Gastroesophageal sphincter (tissue), 4 donors: ENCODE results near the gene LYRM4. TPM values are rescaled to one million over a fixed set of nuclear protein-coding genes. Genes with fewer than 3 reads are reported as not detected.

Source experiments
- ATAC-seq: fragments of 150-250 bp; one replicate; pipeline ENCODE4 v1.9.1; 2016; ENCODE audit warnings: mild to moderate bottlenecking, moderate library complexity
- H3K27ac ChIP-seq, 4 donors: fragments of 200-600 bp; sonication (generic) in 3 of 4; 1 replicate in 3 of 4; 2 replicates in 1 of 4; pipeline ENCODE4 v1.5.1; 2016 to 2019
- H3K27me3 ChIP-seq: fragments of 200-600 bp; sonication (generic); one replicate; pipeline ENCODE4 v1.5.1; 2019
- H3K36me3 ChIP-seq, 2 donors: fragments of 200-600 bp; sonication (generic); one replicate each; pipeline ENCODE4 v1.5.1; 2019; ENCODE audit warnings: control low read depth in 1 of 2
- H3K4me1 ChIP-seq, 3 donors: fragments of 200-600 bp; sonication (generic); 1 replicate in 2 of 3; 2 replicates in 1 of 3; pipeline ENCODE4 v1.5.1; 2016 to 2019; ENCODE audit warnings: control low read depth in 2 of 3
- H3K4me3 ChIP-seq, 2 donors: fragments of 200-600 bp; sonication (generic); one replicate each; pipeline ENCODE4 v1.5.1; 2019; ENCODE audit warnings: mild to moderate bottlenecking in 1 of 2, moderate library complexity in 1 of 2
- H3K9me3 ChIP-seq, 3 donors: fragments of 200-600 bp; sonication (generic); one replicate each; pipeline ENCODE4 v1.5.1; 2017 to 2019; ENCODE audit warnings: control low read depth in 2 of 3
- EP300 ChIP-seq: sonication (generic); formaldehyde crosslinking; IDR thresholded peaks from one replicate; pipeline ENCODE4 v1.6.1; 2017; ENCODE audit warnings: antibody characterized with exemption, mild to moderate bottlenecking
- POLR2A ChIP-seq, 2 donors: fragments of 450-650 bp; IDR thresholded peaks; one replicate each; pipeline ENCODE4 v1.6.1; 2017; ENCODE audit warnings: antibody characterized with exemption in 2 of 2, mild to moderate bottlenecking in 2 of 2, moderate library complexity in 1 of 2
- POLR2AphosphoS5 ChIP-seq: sonication (generic); formaldehyde crosslinking; IDR thresholded peaks from one replicate; pipeline ENCODE4 v1.6.1; 2017; ENCODE audit warnings: antibody characterized with exemption
- WGBS, 2 donors: methylation state at CpG; one replicate each; pipeline ENCODE4 v1.1.5; 2018; ENCODE audit warnings: low coverage in 1 of 2; 5-methylcytosine and 5-hydroxymethylcytosine counted together
- total RNA-seq, 4 donors: library from RNA; depleted of rRNA; stranded (reverse); fragments of >200 nt; gene quantifications; one replicate each; pipeline ENCODE4 v1.1.0, GENCODE V29; 2016
- TF ChIP-seq, protein P1 (sequence below), 4 experiments: fragments of 200-600 bp in 2 of 4; fragments of 450-650 bp in 2 of 4; sonication (generic) in 1 of 4; IDR thresholded peaks; one replicate each; pipeline ENCODE4 v1.5.1; 2017 to 2019; ENCODE audit warnings: antibody characterized with exemption in 4 of 4, mild to moderate bottlenecking in 2 of 4, moderate library complexity in 2 of 4

LYRM4 gene
- total RNA-seq, 4 donors from 2014 or later: 16.4 to 27.9 (median 20.5) TPM

- H3K36me3 ChIP-seq: no peaks in the 10 kb centered on the region
- H3K27ac ChIP-seq: no peak overlapping the region
- TF ChIP-seq EP300 (no peak), POLR2A (IDR thresholded peaks at IDR 0.05) (no peak), POLR2AphosphoS5 (no peak)
- TF ChIP-seq, protein P1, sequence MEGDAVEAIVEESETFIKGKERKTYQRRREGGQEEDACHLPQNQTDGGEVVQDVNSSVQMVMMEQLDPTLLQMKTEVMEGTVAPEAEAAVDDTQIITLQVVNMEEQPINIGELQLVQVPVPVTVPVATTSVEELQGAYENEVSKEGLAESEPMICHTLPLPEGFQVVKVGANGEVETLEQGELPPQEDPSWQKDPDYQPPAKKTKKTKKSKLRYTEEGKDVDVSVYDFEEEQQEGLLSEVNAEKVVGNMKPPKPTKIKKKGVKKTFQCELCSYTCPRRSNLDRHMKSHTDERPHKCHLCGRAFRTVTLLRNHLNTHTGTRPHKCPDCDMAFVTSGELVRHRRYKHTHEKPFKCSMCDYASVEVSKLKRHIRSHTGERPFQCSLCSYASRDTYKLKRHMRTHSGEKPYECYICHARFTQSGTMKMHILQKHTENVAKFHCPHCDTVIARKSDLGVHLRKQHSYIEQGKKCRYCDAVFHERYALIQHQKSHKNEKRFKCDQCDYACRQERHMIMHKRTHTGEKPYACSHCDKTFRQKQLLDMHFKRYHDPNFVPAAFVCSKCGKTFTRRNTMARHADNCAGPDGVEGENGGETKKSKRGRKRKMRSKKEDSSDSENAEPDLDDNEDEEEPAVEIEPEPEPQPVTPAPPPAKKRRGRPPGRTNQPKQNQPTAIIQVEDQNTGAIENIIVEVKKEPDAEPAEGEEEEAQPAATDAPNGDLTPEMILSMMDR (IDR thresholded peaks at IDR 0.05): no peak
- H3K4me3 ChIP-seq: no peak overlapping the region
- ATAC-seq: no peak
- no peaks in the 10 kb centered on the region for H3K27me3 ChIP-seq
- peaks cover 0 to 28% (median 4%) of the 10 kb centered on the region in 3 donors for H3K4me1 ChIP-seq
- no peaks in the 10 kb centered on the region for H3K9me3 ChIP-seq
- WGBS, 2 donors: 84 to 86% methylated on average over 5 to 10 of the region's 12 CpGs
Observed at GRCh38 chr6:5082487-5083306, 178.1 kb downstream of the LYRM4 start.

DNA sequence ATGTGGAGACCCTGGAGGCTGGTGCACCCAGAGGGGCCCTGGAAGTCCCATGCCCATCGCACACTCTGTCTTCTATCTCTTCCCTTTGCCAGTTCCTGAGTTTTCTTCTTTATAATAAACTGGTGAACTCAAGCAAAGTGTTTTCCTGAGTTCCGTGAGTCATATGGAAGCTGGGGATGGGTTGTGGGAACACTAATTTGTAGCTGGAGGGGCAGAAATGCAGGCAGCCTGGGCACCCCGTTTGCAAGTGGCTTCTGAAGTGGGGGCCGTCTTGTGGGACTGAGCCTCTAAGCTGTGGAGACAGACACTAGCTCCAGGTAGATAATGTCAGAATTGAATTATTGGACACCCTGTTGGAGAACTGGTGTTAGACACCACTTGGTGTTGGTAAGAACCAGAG is 178.8 kb downstream of the LYRM4 start:
- no peaks in the 10 kb centered on the region for H3K9me3 ChIP-seq
- no peaks in the 10 kb centered on the region for H3K36me3 ChIP-seq
- no peak overlapping the region for H3K27ac ChIP-seq
- H3K4me3 ChIP-seq: no peak overlapping the region
- WGBS, 2 donors: 71% methylated on average over 4 of the region's 4 CpGs; no CpG with 5 or more reads in 1 of the 2 donors
- no peak for TF ChIP-seq EP300
- no peak for TF ChIP-seq POLR2A (IDR thresholded peaks at IDR 0.05)
- TF ChIP-seq, protein P1 (IDR thresholded peaks at IDR 0.05): no peak
- TF ChIP-seq POLR2AphosphoS5: no peak
- ATAC-seq: no peak
- H3K4me1 ChIP-seq: peaks cover 0 to 21% (median 4%) of the 10 kb centered on the region in 3 donors
- no peaks in the 10 kb centered on the region for H3K27me3 ChIP-seq

GRCh38 chr6:5081182-5081581 is 179.6 kb downstream of the LYRM4 start:
- WGBS, 2 donors: 83 to 92% methylated on average over 3 of the region's 3 CpGs

DNA sequence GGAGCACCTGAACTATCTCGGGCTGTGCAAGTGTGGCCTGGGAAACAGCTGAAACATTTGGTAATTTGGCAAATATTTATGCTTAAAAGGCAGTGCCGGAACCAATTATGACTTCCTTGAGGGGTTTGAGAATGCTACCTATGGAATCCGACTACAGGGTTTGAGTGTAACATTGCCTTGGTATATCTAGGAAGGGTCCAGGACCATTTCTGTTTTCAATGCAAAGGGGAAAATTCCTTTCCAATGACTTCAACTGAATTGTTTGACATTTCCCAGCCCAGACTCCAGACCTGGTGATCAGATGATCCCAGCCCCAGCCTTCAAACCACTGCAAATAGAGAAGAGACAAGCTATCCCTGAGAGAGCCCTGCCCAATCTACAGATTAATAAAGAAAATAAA is 180.2 kb downstream of the LYRM4 start:
- 50 to 56% methylated on average over 2 of the region's 3 CpGs for WGBS, 2 donors
- Histone ChIP-seq H3K4me3 (no peak overlapping the region), H3K9me3 (no peaks in the 10 kb centered on the region), H3K36me3 (no peaks in the 10 kb centered on the region), H3K27ac (no peak overlapping the region), H3K4me1 (peaks cover 0 to 7% (median 0%) of the 10 kb centered on the region in 3 donors), H3K27me3 (no peaks in the 10 kb centered on the region)
- no peak for ATAC-seq
- no peak for TF ChIP-seq POLR2AphosphoS5

More at GRCh38 chr6:5081182-5081581, 179.6 kb downstream of the LYRM4 start:
- Histone ChIP-seq H3K4me1 (peaks cover 0 to 13% (median 1%) of the 10 kb centered on the region in 3 donors), H3K36me3 (no peaks in the 10 kb centered on the region), H3K27ac (no peak overlapping the region), H3K27me3 (no peaks in the 10 kb centered on the region), H3K9me3 (no peaks in the 10 kb centered on the region), H3K4me3 (no peak overlapping the region)
- no peak for TF ChIP-seq EP300
- TF ChIP-seq, protein P1 (IDR thresholded peaks at IDR 0.05): no peak
- TF ChIP-seq POLR2A (IDR thresholded peaks at IDR 0.05): no peak
- TF ChIP-seq POLR2AphosphoS5: no peak
- no peak for ATAC-seq

- Histone ChIP-seq H3K36me3 (no peaks in the 10 kb centered on the region), H3K4me3 (no peak overlapping the region), H3K9me3 (no peaks in the 10 kb centered on the region), H3K27me3 (no peaks in the 10 kb centered on the region), H3K27ac (no peak overlapping the region), H3K4me1 (peaks cover 0 to 6% (median 0%) of the 10 kb centered on the region in 3 donors)
- ATAC-seq: no peak
- TF ChIP-seq, protein P1 (IDR thresholded peaks at IDR 0.05): no peak
- TF ChIP-seq POLR2AphosphoS5: no peak
- 83 to 92% methylated on average over 2 of the region's 2 CpGs for WGBS, 2 donors
Observed at GRCh38 chr6:5079692-5080091, 181.1 kb downstream of the LYRM4 start.
